Neural cell (in vitro differentiated cells): Measurements from ENCODE around the gene PPP1R18. TPM values are rescaled to one million over a fixed set of nuclear protein-coding genes. Genes with fewer than 3 reads are reported as not detected.

Source experiments
- H2AFZ ChIP-seq: fragments of 200-600, 300-800 bp; sonication (generic), shearing (Covaris generic); 2 replicates; pipeline ENCODE4 v1.6.0; 2014; ENCODE audit warnings: low read depth, mild to moderate bottlenecking, antibody characterized with exemption, low read length, moderate library complexity
- H3F3A ChIP-seq: fragments of 200-600 bp; shearing (Covaris generic); 2 replicates; pipeline ENCODE4 v1.6.1; 2016; ENCODE audit warnings: mild to moderate bottlenecking, moderate library complexity, mixed read lengths, antibody characterized with exemption, low read length; ENCODE audit not compliant: insufficient read depth, poor library complexity, severe bottlenecking
- H3K27ac ChIP-seq: fragments of 200-600, 300-800 bp; sonication (generic), shearing (Covaris generic); 2 replicates; pipeline ENCODE4 v1.5.1; 2014; ENCODE audit warnings: mild to moderate bottlenecking, low read length, moderate library complexity
- H3K27me3 ChIP-seq: fragments of 300-800, 200-600 bp; sonication (generic), shearing (Covaris generic); 2 replicates; pipeline ENCODE4 v1.6.0; 2014; ENCODE audit warnings: mild to moderate bottlenecking, low read depth, low read length, moderate library complexity; ENCODE audit not compliant: insufficient read depth
- H3K36me3 ChIP-seq: fragments of 300-800, 200-600 bp; sonication (generic), shearing (Covaris generic); 2 replicates; pipeline ENCODE4 v1.5.1; 2014; ENCODE audit warnings: mild to moderate bottlenecking, antibody characterized with exemption, low read length, moderate library complexity; ENCODE audit not compliant: insufficient read depth
- H3K4me2 ChIP-seq: fragments of 300-800, 200-600 bp; sonication (generic), shearing (Covaris generic); 2 replicates; pipeline ENCODE4 v1.6.0; 2014; ENCODE audit warnings: mild to moderate bottlenecking, low read length
- H3K4me3 ChIP-seq: fragments of 300-800, 200-600 bp; sonication (generic), shearing (Covaris generic); 2 replicates; pipeline ENCODE4 v1.5.1; 2014; ENCODE audit warnings: mild to moderate bottlenecking, low read length, moderate library complexity
- H3K79me2 ChIP-seq: fragments of 200-600 bp; shearing (Covaris generic); replicated peaks from 2 replicates; pipeline ENCODE4 v1.6.0; 2014; ENCODE audit warnings: mild to moderate bottlenecking, low read length, moderate library complexity; ENCODE audit not compliant: insufficient read depth
- H3K9ac ChIP-seq: fragments of 300-800, 200-600 bp; sonication (generic), shearing (Covaris generic); 2 replicates; pipeline ENCODE4 v1.6.1; 2016; ENCODE audit warnings: mild to moderate bottlenecking, low read length, mixed read lengths
- H3K9me2 ChIP-seq: fragments of 200-600 bp; shearing (Covaris generic); 2 replicates; pipeline ENCODE4 v1.6.1; 2016; ENCODE audit warnings: mild to moderate bottlenecking, low read length, mixed read lengths; ENCODE audit not compliant: insufficient read depth
- H3K9me3 ChIP-seq: fragments of 200-600, 300-800 bp; sonication (generic), shearing (Covaris generic); 2 replicates; pipeline ENCODE4 v1.6.1; 2016; ENCODE audit warnings: mild to moderate bottlenecking, mixed run types, low read length, moderate library complexity, mixed read lengths
- H4K20me1 ChIP-seq: fragments of 200-600 bp; shearing (Covaris generic); 2 replicates; pipeline ENCODE4 v1.6.1; 2016; ENCODE audit warnings: mild to moderate bottlenecking, mixed run types; ENCODE audit not compliant: insufficient read depth
- EZH2 ChIP-seq: fragments of 200-600, 300-800 bp; shearing (Covaris generic), sonication (generic); IDR thresholded peaks from 2 replicates; pipeline ENCODE4 v1.6.1; 2014; ENCODE audit warnings: antibody characterized with exemption, low read length, borderline replicate concordance, mild to moderate bottlenecking; ENCODE audit not compliant: insufficient read depth, poor library complexity, severe bottlenecking
- MXI1 ChIP-seq: fragments of 450-650 bp; conservative IDR thresholded peaks from 2 replicates; pipeline ENCODE4 v1.6.1; 2014; ENCODE audit warnings: antibody characterized with exemption, mild to moderate bottlenecking; ENCODE audit not compliant: poor library complexity, severe bottlenecking
- POLR2AphosphoS5 ChIP-seq: IDR thresholded peaks from 2 replicates; pipeline ENCODE4 v1.6.1; 2012
- RAD21 ChIP-seq: fragments of 450-650 bp; conservative IDR thresholded peaks from 2 replicates; pipeline ENCODE4 v1.6.1; 2014; ENCODE audit warnings: antibody characterized with exemption, mild to moderate bottlenecking, moderate library complexity
- TAF1 ChIP-seq: IDR thresholded peaks from 2 replicates; pipeline ENCODE4 v1.6.1; 2012; ENCODE audit warnings: low read depth
- polyA plus RNA-seq: library from polyadenylated mRNA; depleted of rRNA; stranded (reverse); fragments of >200 nt; gene quantifications from 2 replicates; pipeline ENCODE4 v1.2.3, GENCODE V29; 2014
- TF ChIP-seq, protein P1 (sequence below): IDR thresholded peaks from 2 replicates; pipeline ENCODE4 v1.6.1; 2012; ENCODE audit warnings: borderline replicate concordance

The PPP1R18 gene
- polyA plus RNA-seq, 1 donor from 2014 or later, result 50.6 TPM

DNA sequence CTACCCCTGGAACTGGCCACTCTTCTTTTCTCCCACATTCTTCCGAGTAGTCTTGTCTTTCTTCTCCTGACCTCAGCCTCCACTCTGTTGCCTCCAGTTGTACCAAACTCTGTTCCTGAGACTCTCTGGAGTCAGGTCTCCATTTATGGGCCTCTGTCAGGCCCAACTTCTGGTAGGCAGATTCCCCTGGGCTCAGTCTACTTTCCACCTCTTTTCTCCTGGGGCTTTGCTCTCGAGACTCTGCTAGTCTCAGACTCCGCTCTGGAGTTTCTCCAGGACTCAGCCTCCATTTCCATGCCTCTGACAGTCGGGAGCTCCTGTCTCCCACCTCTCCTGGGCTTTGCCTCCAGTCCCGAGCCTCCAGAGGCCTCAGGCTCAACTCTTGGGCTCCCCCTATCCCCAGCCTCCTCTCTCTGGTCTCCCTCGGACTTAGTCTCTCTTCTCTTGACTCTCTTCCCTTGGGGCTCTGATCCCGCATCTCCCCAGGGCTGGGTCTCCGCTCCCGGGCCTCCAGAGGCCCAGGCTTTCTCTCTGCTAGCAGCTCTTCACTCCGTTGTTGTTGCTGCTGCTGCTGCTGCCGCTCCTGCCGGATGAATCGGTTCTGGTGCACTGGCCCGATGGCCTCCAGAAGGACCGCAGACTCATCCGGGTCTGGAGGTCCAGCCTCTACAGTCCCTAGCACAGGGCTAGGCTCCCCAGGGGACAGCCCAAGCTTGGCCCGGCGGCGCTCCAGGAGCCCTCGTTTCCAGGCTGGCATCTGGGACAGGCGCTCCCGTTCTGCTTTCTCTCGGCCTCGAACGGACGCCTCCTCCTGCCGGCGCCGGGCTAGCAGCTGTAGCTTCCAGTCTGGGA lies 1.1 kb downstream of the PPP1R18 start:
- peak overlapping the region; percentile 100 for H3K9ac ChIP-seq
- H3K79me2 ChIP-seq, result peaks cover 84% of the 10 kb centered on the region

DNA sequence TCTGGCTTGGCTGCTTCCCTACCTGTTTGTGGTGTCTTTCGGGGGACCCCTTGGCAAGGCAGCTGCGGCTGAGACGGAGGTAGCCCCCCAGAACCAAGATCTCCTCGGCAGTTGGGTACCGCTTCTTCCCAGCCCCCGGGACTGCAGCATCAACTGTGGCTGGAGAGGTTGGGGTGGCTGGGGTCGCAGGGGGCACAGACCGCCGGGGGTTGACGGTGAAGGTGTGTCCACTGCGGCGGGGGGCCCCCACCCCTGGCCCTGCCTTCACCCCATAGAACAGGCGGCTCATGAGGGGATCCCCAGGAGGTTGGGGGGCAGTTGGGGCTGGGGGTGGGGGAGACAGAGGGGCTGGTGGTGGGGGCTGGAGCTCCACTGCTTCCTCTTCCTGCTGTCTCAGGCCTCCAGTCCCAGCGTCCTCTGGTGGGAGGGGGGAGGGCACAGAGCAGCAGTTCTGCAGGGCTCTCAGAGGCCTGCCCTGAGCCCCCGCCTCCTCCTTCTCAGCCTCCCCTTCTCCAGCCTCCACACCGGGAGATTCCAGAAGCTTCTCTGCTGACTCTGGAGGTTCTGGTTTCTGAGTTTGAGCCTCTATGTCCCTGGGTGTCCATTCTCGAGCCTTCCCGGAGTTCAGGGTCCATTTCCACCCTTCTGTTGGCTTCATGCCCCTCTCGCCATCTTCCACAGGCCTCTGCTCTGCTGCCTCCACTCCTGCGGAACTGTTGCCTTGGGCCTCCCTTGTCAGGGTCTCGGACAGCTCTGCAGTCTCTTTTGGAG lies 1.9 kb downstream of the PPP1R18 start:
- H3K4me2 ChIP-seq, result peak overlapping the region; percentile 94
- H3F3A ChIP-seq, result no peaks in the 10 kb centered on the region
- no peaks in the 10 kb centered on the region for H3K36me3 ChIP-seq
- peak overlapping the region; percentile 99 for H3K4me3 ChIP-seq
- no peaks in the 10 kb centered on the region for H3K9me3 ChIP-seq
- no peaks in the 10 kb centered on the region for H3K9me2 ChIP-seq
- H3K9ac ChIP-seq, result peak overlapping the region; percentile 100
- TF ChIP-seq POLR2AphosphoS5, result no peak
- no peak for TF ChIP-seq RAD21
- no peak for TF ChIP-seq MXI1
- TF ChIP-seq TAF1, result no peak
- H3K27ac ChIP-seq, result no peak overlapping the region
- no peaks in the 10 kb centered on the region for H3K27me3 ChIP-seq
- peaks cover 87% of the 10 kb centered on the region for H3K79me2 ChIP-seq
- H4K20me1 ChIP-seq, result peaks cover 44% of the 10 kb centered on the region
- no peak overlapping the region for H2AFZ ChIP-seq

More for the DNA sequence above, 1.1 kb downstream of the PPP1R18 start:
- Histone ChIP-seq H3K9me3 (no peaks in the 10 kb centered on the region), H3F3A (no peaks in the 10 kb centered on the region), H3K4me2 (peak overlapping the region; percentile 85), H3K27me3 (no peaks in the 10 kb centered on the region), H2AFZ (no peak overlapping the region), H3K36me3 (no peaks in the 10 kb centered on the region), H3K27ac (peak overlapping the region; percentile 94), H4K20me1 (peaks cover 36% of the 10 kb centered on the region), H3K4me3 (peak overlapping the region; percentile 99), H3K9me2 (no peaks in the 10 kb centered on the region)
- TF ChIP-seq, protein P1, sequence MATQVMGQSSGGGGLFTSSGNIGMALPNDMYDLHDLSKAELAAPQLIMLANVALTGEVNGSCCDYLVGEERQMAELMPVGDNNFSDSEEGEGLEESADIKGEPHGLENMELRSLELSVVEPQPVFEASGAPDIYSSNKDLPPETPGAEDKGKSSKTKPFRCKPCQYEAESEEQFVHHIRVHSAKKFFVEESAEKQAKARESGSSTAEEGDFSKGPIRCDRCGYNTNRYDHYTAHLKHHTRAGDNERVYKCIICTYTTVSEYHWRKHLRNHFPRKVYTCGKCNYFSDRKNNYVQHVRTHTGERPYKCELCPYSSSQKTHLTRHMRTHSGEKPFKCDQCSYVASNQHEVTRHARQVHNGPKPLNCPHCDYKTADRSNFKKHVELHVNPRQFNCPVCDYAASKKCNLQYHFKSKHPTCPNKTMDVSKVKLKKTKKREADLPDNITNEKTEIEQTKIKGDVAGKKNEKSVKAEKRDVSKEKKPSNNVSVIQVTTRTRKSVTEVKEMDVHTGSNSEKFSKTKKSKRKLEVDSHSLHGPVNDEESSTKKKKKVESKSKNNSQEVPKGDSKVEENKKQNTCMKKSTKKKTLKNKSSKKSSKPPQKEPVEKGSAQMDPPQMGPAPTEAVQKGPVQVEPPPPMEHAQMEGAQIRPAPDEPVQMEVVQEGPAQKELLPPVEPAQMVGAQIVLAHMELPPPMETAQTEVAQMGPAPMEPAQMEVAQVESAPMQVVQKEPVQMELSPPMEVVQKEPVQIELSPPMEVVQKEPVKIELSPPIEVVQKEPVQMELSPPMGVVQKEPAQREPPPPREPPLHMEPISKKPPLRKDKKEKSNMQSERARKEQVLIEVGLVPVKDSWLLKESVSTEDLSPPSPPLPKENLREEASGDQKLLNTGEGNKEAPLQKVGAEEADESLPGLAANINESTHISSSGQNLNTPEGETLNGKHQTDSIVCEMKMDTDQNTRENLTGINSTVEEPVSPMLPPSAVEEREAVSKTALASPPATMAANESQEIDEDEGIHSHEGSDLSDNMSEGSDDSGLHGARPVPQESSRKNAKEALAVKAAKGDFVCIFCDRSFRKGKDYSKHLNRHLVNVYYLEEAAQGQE, result no peak
- TF ChIP-seq MXI1 (no peak), TAF1 (no peak), EZH2 (no peak)

DNA sequence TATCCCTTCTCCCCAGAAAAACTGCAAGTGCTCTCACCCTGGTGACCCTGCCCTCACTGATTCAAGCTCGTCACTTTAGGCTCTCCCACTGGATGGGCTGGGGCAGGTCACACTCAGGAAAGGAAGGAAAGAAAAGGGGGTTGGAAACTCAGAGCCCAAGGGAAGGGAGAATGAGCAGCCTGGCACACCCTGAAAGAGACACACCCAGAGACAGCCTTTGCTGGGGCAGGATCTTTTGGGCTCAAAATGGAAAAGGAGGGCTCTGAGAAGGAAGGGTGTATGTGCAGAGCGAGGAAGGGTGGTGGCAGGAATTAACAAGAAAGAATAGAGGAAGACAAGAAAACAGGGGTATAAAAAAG lies 2.5 kb downstream of the PPP1R18 start:
- Histone ChIP-seq H3K27me3 (no peaks in the 10 kb centered on the region), H3K79me2 (peaks cover 84% of the 10 kb centered on the region), H4K20me1 (peaks cover 46% of the 10 kb centered on the region), H3K36me3 (no peaks in the 10 kb centered on the region), H3K4me2 (peak overlapping the region; percentile 94), H3K9me2 (no peaks in the 10 kb centered on the region), H3K27ac (no peak overlapping the region), H2AFZ (no peak overlapping the region), H3F3A (no peaks in the 10 kb centered on the region), H3K4me3 (peak overlapping the region; percentile 99), H3K9ac (peak overlapping the region; percentile 100), H3K9me3 (no peaks in the 10 kb centered on the region)
- TF ChIP-seq TAF1 (no peak), EZH2 (no peak), RAD21 (no peak), MXI1 (no peak)
